SK-N-SH (cell line): Measurements from ENCODE around the gene CYSTM1. TPM values are rescaled to one million over a fixed set of nuclear protein-coding genes. Genes with fewer than 3 reads are reported as not detected.

ENCODE experiments used
- CTCF ChIA-PET: fragments of 300-600, 350-600 bp; formaldehyde crosslinking; extraction: SDS; loops from one replicate; lab custom pipeline; 2021; lab: Yijun Ruan, JAX
- POLR2A ChIA-PET: fragments of 350-600 bp; sonication (Branson Sonifier 250); formaldehyde crosslinking; extraction: SDS; loops from one replicate; lab custom pipeline; 2020; ENCODE audit warnings: antibody characterized with exemption, inconsistent platforms; lab: Yijun Ruan, JAX
- DNase-seq: peaks from one replicate; pipeline ENCODE4 v3.0.0; 2012
- H2AFZ ChIP-seq: fragments of 200-600 bp; sonication (generic); 2 replicates; pipeline ENCODE4 v1.8.1; 2016; ENCODE audit warnings: antibody characterized with exemption, mild to moderate bottlenecking, low read depth
- H3F3A ChIP-seq: fragments of 200-600 bp; sonication (generic); replicated peaks from 2 replicates; pipeline ENCODE3; 2016; ENCODE audit warnings: antibody characterized with exemption, mild to moderate bottlenecking; ENCODE audit not compliant: insufficient read depth
- H3K27ac ChIP-seq, 2 experiments: fragments of 200-500 bp in 1 of 2; fragments of 200-600 bp in 1 of 2; sonication (Bioruptor generic) in 1 of 2; sonication (generic), shearing (Covaris generic) in 1 of 2; 2 replicates each; pipeline versions ENCODE4 v1.5.1 to v1.6.1; 2014 to 2016; ENCODE audit warnings: low read depth in 2 of 2, inconsistent platforms in 1 of 2, low read length in 1 of 2, mild to moderate bottlenecking in 1 of 2, mixed read lengths in 1 of 2
- H3K27me3 ChIP-seq: fragments of 200-600 bp; sonication (generic), shearing (Covaris generic); 2 replicates; pipeline ENCODE4 v1.6.1; 2016; ENCODE audit warnings: mixed run types; ENCODE audit not compliant: insufficient read depth
- H3K36me3 ChIP-seq, 2 experiments: fragments of 200-500 bp in 1 of 2; fragments of 200-600 bp in 1 of 2; sonication (Bioruptor generic) in 1 of 2; sonication (generic) in 1 of 2; replicated peaks in 1 of 2; 2 replicates each; pipeline versions ENCODE3 to v1.5.1; 2014 to 2016; ENCODE audit warnings: low read length in 1 of 2, mild to moderate bottlenecking in 1 of 2; ENCODE audit not compliant: insufficient read depth in 2 of 2, control insufficient read depth in 1 of 2
- H3K4me1 ChIP-seq, 2 experiments: fragments of 200-500 bp in 1 of 2; fragments of 200-600 bp in 1 of 2; sonication (Bioruptor generic) in 1 of 2; sonication (generic), shearing (Covaris generic) in 1 of 2; 2 replicates each; pipeline versions ENCODE4 v1.5.1 to v1.6.1; 2014 to 2016; ENCODE audit warnings: low read depth in 1 of 2, low read length in 1 of 2, mixed run types in 1 of 2; ENCODE audit not compliant: insufficient read depth in 2 of 2, control insufficient read depth in 1 of 2
- H3K4me2 ChIP-seq: fragments of 200-600 bp; sonication (generic), shearing (Covaris generic); 2 replicates; pipeline ENCODE4 v1.6.1; 2017; ENCODE audit warnings: mixed run types
- H3K4me3 ChIP-seq, 2 experiments: fragments of 200-500 bp in 1 of 2; fragments of 200-600 bp in 1 of 2; sonication (Bioruptor generic) in 1 of 2; sonication (generic), shearing (Covaris generic) in 1 of 2; 2 replicates each; pipeline versions ENCODE4 v1.5.1 to v1.8.1; 2014 to 2016; ENCODE audit warnings: low read depth in 2 of 2, inconsistent platforms in 1 of 2, low read length in 1 of 2, mild to moderate bottlenecking in 1 of 2, mixed read lengths in 1 of 2, moderate library complexity in 1 of 2
- H3K79me2 ChIP-seq: fragments of 200-600 bp; sonication (generic); 2 replicates; pipeline ENCODE4 v1.8.1; 2017; ENCODE audit warnings: mild to moderate bottlenecking; ENCODE audit not compliant: insufficient read depth
- H3K9ac ChIP-seq: fragments of 200-600 bp; sonication (generic); 2 replicates; pipeline ENCODE4 v1.6.1; 2017; ENCODE audit warnings: mixed run types
- H3K9me2 ChIP-seq: fragments of 200-600 bp; sonication (generic); 2 replicates; pipeline ENCODE4 v1.6.1; 2017; ENCODE audit warnings: mixed run types
- H3K9me3 ChIP-seq: fragments of 200-600 bp; sonication (generic); 2 replicates; pipeline ENCODE4 v1.6.1; 2017; ENCODE audit warnings: mixed run types, mild to moderate bottlenecking, moderate library complexity
- H4K20me1 ChIP-seq: fragments of 200-600 bp; sonication (generic); 2 replicates; pipeline ENCODE4 v1.6.1; 2017; ENCODE audit warnings: mild to moderate bottlenecking, mixed run types; ENCODE audit not compliant: insufficient read depth
- CHD2 ChIP-seq: fragments of 150-350 bp; IDR thresholded peaks from 2 replicates; pipeline ENCODE4 v1.6.1; 2018; ENCODE audit warnings: low read length; ENCODE audit not compliant: partially characterized antibody
- CTCF ChIP-seq: fragments of 200-600 bp; sonication (generic); IDR thresholded peaks from 2 replicates; pipeline ENCODE4 v1.6.1; 2017; ENCODE audit warnings: antibody characterized with exemption, mild to moderate bottlenecking, moderate library complexity
- EZH2phosphoT487 ChIP-seq: fragments of 200-600 bp; sonication (generic); IDR thresholded peaks from 2 replicates; pipeline ENCODE4 v1.6.1; 2017; ENCODE audit warnings: low read depth, mixed run types, mild to moderate bottlenecking, antibody characterized with exemption, moderate library complexity, borderline replicate concordance
- FOSL2 ChIP-seq: IDR thresholded peaks from 2 replicates; pipeline ENCODE4 v1.4.0; 2012; ENCODE audit warnings: low read depth, mild to moderate bottlenecking, moderate library complexity, borderline replicate concordance
- IRF3 ChIP-seq: fragments of 150-350 bp; IDR thresholded peaks from 2 replicates; pipeline ENCODE4 v1.6.1; 2016; ENCODE audit warnings: mild to moderate bottlenecking, low read depth, low read length
- JUND ChIP-seq: IDR thresholded peaks from 2 replicates; pipeline ENCODE4 v1.4.0; 2012
- MXI1 ChIP-seq: IDR thresholded peaks from 2 replicates; pipeline ENCODE4 v1.6.1; 2012; ENCODE audit warnings: mild to moderate bottlenecking, low read depth, low read length, improper control_type of control experiment
- PBX3 ChIP-seq: IDR thresholded peaks from 2 replicates; pipeline ENCODE4; 2012
- POLR2AphosphoS5 ChIP-seq: IDR thresholded peaks from 2 replicates; pipeline ENCODE4 v1.6.1; 2012; ENCODE audit warnings: low read depth, low read length
- RCOR1 ChIP-seq: fragments of 150-350 bp; IDR thresholded peaks from 2 replicates; pipeline ENCODE4 v1.6.1; 2017; ENCODE audit warnings: antibody characterized with exemption, low read length
- RFX5 ChIP-seq: IDR thresholded peaks from 2 replicates; pipeline ENCODE4 v1.6.1; 2012; ENCODE audit warnings: mild to moderate bottlenecking, improper control_type of control experiment, low read length
- SMC3 ChIP-seq: IDR thresholded peaks from 2 replicates; pipeline ENCODE4 v1.6.1; 2012; ENCODE audit warnings: low read depth, low read length, improper control_type of control experiment
- USF2 ChIP-seq: fragments of 150-350 bp; IDR thresholded peaks from 2 replicates; pipeline ENCODE4 v1.6.1; 2017; ENCODE audit warnings: antibody characterized with exemption, low read length, low read depth, borderline replicate concordance
- YY1 ChIP-seq: IDR thresholded peaks from 2 replicates; pipeline ENCODE4 v1.4.0; 2012; ENCODE audit warnings: low read depth, mild to moderate bottlenecking
- WGBS: methylation state at CpG from one replicate; pipeline ENCODE4 v1.1.6; 2017; ENCODE audit warnings: low lambda C conversion rate; 5-methylcytosine and 5-hydroxymethylcytosine counted together
- polyA plus RNA-seq, 3 experiments: library from polyadenylated mRNA; depleted of rRNA; stranded (reverse); fragments of >200 nt; gene quantifications; 2 replicates each; pipeline ENCODE4 v1.2.3, GENCODE V29; 2012

The CYSTM1 gene
- polyA plus RNA-seq, 1 of the 3 experiments (the other 2 are of a cell fraction), result 27.1 TPM

- POLR2A ChIA-PET, result no interaction called here
These were observed 63.8 kb downstream of the CYSTM1 start for GRCh38 chr5:140238756-140239155.

More at GRCh38 chr5:140238756-140239155, 63.8 kb downstream of the CYSTM1 start:
- no peaks in the 10 kb centered on the region for H3K27me3 ChIP-seq
- peaks cover 4% of the 10 kb centered on the region; the same call in 1 of the 2 replicates for H3K79me2 ChIP-seq
- H3K4me3 ChIP-seq, result no peak overlapping the region
- peaks cover 18 to 31% of the 10 kb centered on the region in 2 experiments for H3K4me1 ChIP-seq
- H3K36me3 ChIP-seq, result no peaks in the 10 kb centered on the region
- H3F3A ChIP-seq, result peaks cover 6% of the 10 kb centered on the region
- H2AFZ ChIP-seq, result no peak overlapping the region
- CTCF ChIA-PET, result interaction anchor here (1.0 to 10.2 kb wide), 6 partner anchors 8 to 328 kb away, joined by 3 to 418 read pairs (median 5); partner anchors contain the start of gene HBEGF
- no peak overlapping the region for H3K27ac ChIP-seq
- H3K9ac ChIP-seq, result no peak overlapping the region
- H3K4me2 ChIP-seq, result no peak overlapping the region
- 95% methylated on average over 4 of the region's 6 CpGs for WGBS
- DNase-seq, result no peak
- no peaks in the 10 kb centered on the region for H3K9me3 ChIP-seq
- TF ChIP-seq IRF3 (no peak), EZH2phosphoT487 (no peak), RFX5 (no peak), CTCF (no peak), CHD2 (no peak), SMC3 (no peak), PBX3 (no peak), USF2 (no peak), RCOR1 (no peak), YY1 (no peak), MXI1 (no peak), JUND (no peak), FOSL2 (no peak), POLR2AphosphoS5 (no peak)
- no peaks in the 10 kb centered on the region for H3K9me2 ChIP-seq
- H4K20me1 ChIP-seq, result no peaks in the 10 kb centered on the region
